ENCODE data around the gene TEX36.

- no peak for TF ChIP-seq CTCF (conservative IDR thresholded peaks at IDR 0.05)
- no peak for TF ChIP-seq EZH2 (IDR thresholded peaks at IDR 0.05; ENCODE audit: low read depth)
Measured at GRCh38 chr10:125626671-125627070, 56.3 kb downstream of the TEX36 start.
